Uterus (tissue), 2 donors: ENCODE measurements around the gene SEH1L.

Experiments
- POLR2A ChIP-seq, 2 donors: fragments of 450-650 bp; IDR thresholded peaks; one replicate each; pipeline ENCODE4 v1.6.1; 2016; ENCODE audit warnings: antibody characterized with exemption in 2 of 2, mild to moderate bottlenecking in 1 of 2, moderate library complexity in 1 of 2
- TF ChIP-seq, protein P1 (sequence below), 4 experiments: fragments of 200-600 bp in 2 of 4; fragments of 450-650 bp in 2 of 4; sonication (generic) in 2 of 4; IDR thresholded peaks; one replicate each; pipeline ENCODE4 v1.5.1; 2016 to 2019; ENCODE audit warnings: antibody characterized with exemption in 4 of 4, mild to moderate bottlenecking in 2 of 4, moderate library complexity in 1 of 4

DNA sequence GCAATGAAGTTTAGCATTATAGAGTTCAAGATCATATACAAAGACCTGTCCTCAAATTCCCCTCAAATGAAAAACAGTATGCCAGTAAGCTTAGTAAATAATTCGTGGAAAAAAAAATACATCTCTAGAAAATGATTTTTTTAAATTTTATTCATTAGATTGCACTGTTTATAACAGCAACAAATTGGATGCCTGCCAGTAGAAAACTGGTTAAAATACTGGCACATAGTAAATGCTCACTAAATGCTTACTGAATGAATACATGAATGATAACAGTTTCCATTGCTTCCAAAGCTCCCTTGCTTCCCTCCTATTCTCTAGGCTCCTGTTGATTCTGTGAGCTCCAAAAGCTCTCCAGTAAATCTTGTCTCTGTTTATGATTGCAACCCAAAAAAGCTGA lies 25.5 kb upstream of the SEH1L start:
- TF ChIP-seq, protein P1, sequence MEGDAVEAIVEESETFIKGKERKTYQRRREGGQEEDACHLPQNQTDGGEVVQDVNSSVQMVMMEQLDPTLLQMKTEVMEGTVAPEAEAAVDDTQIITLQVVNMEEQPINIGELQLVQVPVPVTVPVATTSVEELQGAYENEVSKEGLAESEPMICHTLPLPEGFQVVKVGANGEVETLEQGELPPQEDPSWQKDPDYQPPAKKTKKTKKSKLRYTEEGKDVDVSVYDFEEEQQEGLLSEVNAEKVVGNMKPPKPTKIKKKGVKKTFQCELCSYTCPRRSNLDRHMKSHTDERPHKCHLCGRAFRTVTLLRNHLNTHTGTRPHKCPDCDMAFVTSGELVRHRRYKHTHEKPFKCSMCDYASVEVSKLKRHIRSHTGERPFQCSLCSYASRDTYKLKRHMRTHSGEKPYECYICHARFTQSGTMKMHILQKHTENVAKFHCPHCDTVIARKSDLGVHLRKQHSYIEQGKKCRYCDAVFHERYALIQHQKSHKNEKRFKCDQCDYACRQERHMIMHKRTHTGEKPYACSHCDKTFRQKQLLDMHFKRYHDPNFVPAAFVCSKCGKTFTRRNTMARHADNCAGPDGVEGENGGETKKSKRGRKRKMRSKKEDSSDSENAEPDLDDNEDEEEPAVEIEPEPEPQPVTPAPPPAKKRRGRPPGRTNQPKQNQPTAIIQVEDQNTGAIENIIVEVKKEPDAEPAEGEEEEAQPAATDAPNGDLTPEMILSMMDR (IDR thresholded peaks at IDR 0.05): no peak
- no peak for TF ChIP-seq POLR2A (IDR thresholded peaks at IDR 0.05)
